Choroid plexus epithelial cell (primary cell): Measurements from ENCODE around the gene RAPGEF4.

Experiments
- DNase-seq: peaks from one replicate; pipeline ENCODE4 v3.0.0-alpha.2; 2010; ENCODE audit warnings: low read depth
- H3K4me3 ChIP-seq: 2 replicates; pipeline ENCODE4 v1.5.1; 2011; ENCODE audit warnings: low read depth, mild to moderate bottlenecking, control low read depth, low read length, moderate library complexity
- TF ChIP-seq, protein P1 (sequence below): conservative IDR thresholded peaks from 2 replicates; pipeline ENCODE4 v1.5.1; 2011; ENCODE audit warnings: low read depth, mild to moderate bottlenecking, control low read depth, inconsistent platforms, low read length, moderate library complexity

Gene RAPGEF4

DNA sequence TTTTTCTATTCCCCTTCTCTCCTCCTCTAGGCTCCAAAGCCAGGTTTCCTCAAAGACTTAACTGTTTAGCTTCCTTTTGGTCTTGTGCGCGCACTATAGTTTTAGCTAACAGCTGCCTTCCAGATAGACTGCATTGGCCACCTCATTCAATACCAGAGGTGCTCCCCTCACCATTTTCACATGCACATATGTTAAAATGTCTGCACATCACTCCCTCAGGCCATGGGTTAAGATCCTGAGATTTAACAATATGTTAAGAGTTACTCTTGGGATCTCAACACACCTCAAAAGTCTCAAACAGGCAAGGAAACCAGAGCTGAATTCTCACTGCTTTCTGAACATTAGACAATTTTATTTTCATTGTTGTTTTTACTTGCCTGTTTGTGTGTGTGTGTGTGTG is 259.2 kb downstream of the RAPGEF4 start:
- H3K4me3 ChIP-seq = no peak overlapping the region
- TF ChIP-seq, protein P1, sequence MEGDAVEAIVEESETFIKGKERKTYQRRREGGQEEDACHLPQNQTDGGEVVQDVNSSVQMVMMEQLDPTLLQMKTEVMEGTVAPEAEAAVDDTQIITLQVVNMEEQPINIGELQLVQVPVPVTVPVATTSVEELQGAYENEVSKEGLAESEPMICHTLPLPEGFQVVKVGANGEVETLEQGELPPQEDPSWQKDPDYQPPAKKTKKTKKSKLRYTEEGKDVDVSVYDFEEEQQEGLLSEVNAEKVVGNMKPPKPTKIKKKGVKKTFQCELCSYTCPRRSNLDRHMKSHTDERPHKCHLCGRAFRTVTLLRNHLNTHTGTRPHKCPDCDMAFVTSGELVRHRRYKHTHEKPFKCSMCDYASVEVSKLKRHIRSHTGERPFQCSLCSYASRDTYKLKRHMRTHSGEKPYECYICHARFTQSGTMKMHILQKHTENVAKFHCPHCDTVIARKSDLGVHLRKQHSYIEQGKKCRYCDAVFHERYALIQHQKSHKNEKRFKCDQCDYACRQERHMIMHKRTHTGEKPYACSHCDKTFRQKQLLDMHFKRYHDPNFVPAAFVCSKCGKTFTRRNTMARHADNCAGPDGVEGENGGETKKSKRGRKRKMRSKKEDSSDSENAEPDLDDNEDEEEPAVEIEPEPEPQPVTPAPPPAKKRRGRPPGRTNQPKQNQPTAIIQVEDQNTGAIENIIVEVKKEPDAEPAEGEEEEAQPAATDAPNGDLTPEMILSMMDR = no peak
- no peak for DNase-seq

GRCh38 chr2:172995323-172996244 is 259.9 kb downstream of the RAPGEF4 start:
- H3K4me3 ChIP-seq = no peak overlapping the region
- peak; percentile 85 for DNase-seq
- TF ChIP-seq, protein P1 = peak; percentile 51

GRCh38 chr2:172996387-172996961 is 260.8 kb downstream of the RAPGEF4 start:
- no peak overlapping the region for H3K4me3 ChIP-seq
- DNase-seq = no peak
- TF ChIP-seq, protein P1 = no peak

GRCh38 chr2:172997031-172997430 is 261.4 kb downstream of the RAPGEF4 start:
- no peak for DNase-seq
- TF ChIP-seq, protein P1 = no peak
- no peak overlapping the region for H3K4me3 ChIP-seq

GRCh38 chr2:172998547-172999272 is 263.1 kb downstream of the RAPGEF4 start:
- TF ChIP-seq, protein P1 = no peak
- no peak overlapping the region for H3K4me3 ChIP-seq
- no peak for DNase-seq

- no peak for DNase-seq
These were observed 264.2 kb downstream of the RAPGEF4 start for GRCh38 chr2:172999641-173000386.

More at GRCh38 chr2:172999641-173000386, 264.2 kb downstream of the RAPGEF4 start:
- H3K4me3 ChIP-seq = no peak overlapping the region
- TF ChIP-seq, protein P1 = no peak
